Activated T-helper 17 cell treated with anti-CD3 and anti-CD28 coated beads, Interleukin-2, amount 50 U/mL, for 72 hours (primary cell): ENCODE measurements around the gene LLGL2. TPM values are rescaled to one million over a fixed set of nuclear protein-coding genes. Genes with fewer than 3 reads are reported as not detected.
A peak's percentile ranks its signal among the peaks of the same experiment; 100 is the strongest.
"Not testable (repeated sequence)": the region's sequence is repeated elsewhere in the genome, so short reads cannot be mapped to it uniquely, and the experiment has no call there.

Experiments
- ATAC-seq: fragments of 150-1000 bp; cut with Tn5 transposase; replicated peaks from 2 replicates; pipeline ENCODE4 v1.10.0; 2021; ENCODE audit warnings: mild to moderate bottlenecking, moderate library complexity
- H3K27ac Mint-ChIP-seq: one replicate; pipeline ENCODE4 v1.8.0; 2022; ENCODE audit warnings: mixed read lengths
- H3K27me3 Mint-ChIP-seq: one replicate; pipeline ENCODE4 v1.8.0; 2022; ENCODE audit warnings: mixed read lengths
- H3K36me3 Mint-ChIP-seq: one replicate; pipeline ENCODE4 v1.8.0; 2022; ENCODE audit warnings: low read depth, mild to moderate bottlenecking, mixed read lengths
- H3K4me1 Mint-ChIP-seq: one replicate; pipeline ENCODE4 v1.8.0; 2022; ENCODE audit warnings: mixed read lengths
- H3K4me3 Mint-ChIP-seq: one replicate; pipeline ENCODE4 v1.8.0; 2022; ENCODE audit warnings: mild to moderate bottlenecking, mixed read lengths
- H3K9me3 Mint-ChIP-seq: one replicate; pipeline ENCODE4 v1.8.0; 2022; ENCODE audit warnings: mixed read lengths
- total RNA-seq, 2 donors: library from RNA; stranded (reverse); gene quantifications; one replicate each; pipeline ENCODE4 v1.2.3, GENCODE V29; 2022

The LLGL2 gene
- 10 to 100 TPM; 16.7 to 24.1 TPM for total RNA-seq

DNA sequence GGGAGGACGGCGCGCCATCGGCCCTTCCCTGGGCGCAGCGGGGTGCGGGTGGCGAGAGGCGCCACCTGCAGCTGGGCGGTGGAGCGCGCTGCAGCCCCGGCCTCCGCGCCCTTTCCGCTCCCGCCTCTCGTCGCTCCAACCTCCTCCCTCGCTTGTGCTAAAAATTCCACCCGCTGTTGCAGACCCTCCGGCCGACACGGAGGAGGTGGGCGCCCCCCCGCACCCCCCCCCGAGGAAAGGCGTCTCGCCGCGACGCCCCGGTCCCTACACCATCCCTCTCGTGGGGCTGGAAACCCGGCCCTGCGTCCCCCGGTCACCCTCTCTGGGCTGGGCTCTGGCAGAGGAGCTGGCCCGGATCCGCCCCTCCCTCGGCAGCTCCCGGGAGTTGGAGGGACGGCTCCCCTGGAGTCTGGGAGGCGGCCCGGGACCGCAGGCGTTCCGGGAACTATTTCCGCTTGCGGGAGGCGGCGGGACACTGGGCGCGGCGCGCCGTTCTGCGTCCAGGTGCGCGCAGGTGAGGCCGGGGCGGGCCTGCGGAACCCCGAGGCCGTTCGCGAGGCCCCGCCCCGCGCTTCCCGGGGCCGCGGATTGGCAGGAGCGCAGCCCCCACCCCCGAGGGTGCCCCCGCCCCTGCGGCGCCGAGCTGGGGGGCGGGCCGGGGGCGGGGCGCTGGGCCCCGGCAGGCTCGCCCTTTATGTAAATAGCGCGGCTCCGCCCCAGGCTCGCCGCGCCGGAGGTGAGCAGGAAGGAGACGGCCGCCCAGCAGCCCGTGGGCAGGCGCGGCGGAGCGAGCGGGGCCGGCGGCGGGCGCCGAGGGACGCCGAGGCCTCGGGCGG is at the start of gene LLGL2:
TSS of gene LLGL2 (plus strand) at position 728 of the 836 bp plus-strand sequence. CDS start 17,730 bp downstream, outside the sequence.
- H3K9me3 Mint-ChIP-seq: no peaks in the 10 kb centered on the region
- no peaks in the 10 kb centered on the region for H3K27me3 Mint-ChIP-seq
- peak within 1 kb of the TSS; percentile 77 for H3K4me3 Mint-ChIP-seq
- H3K4me1 Mint-ChIP-seq: no peaks in the 10 kb centered on the region
- ATAC-seq: peak; percentile 94
- peaks cover 24% of the 10 kb centered on the region for H3K36me3 Mint-ChIP-seq
- no peak within 1 kb of the TSS for H3K27ac Mint-ChIP-seq

DNA sequence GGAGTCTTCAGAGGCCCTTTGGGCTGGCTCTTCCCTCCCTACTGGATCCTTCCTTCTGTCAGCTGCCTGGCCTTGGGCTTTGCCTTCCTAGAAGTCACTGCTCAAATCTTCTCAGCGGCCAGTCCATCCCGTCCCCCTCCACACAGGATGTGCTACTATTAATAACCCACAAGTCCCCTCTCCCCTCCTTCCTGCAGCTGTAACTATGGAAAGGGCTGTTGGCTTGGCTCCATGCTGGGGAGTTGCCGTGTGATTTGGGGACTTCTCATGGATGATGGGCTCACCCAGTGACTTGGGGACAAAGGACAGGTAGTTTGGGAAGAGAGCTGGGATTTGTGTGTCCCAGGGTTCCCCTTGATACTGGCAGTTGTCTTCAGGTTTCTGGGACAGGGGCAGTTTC is 49.6 kb upstream of the LLGL2 start:
- H3K27ac Mint-ChIP-seq: no peak overlapping the region
- no peak for ATAC-seq
- no peaks in the 10 kb centered on the region for H3K27me3 Mint-ChIP-seq
- no peaks in the 10 kb centered on the region for H3K9me3 Mint-ChIP-seq
- H3K4me3 Mint-ChIP-seq: no peak overlapping the region
- peaks cover 8% of the 10 kb centered on the region for H3K36me3 Mint-ChIP-seq
- peaks cover 5% of the 10 kb centered on the region for H3K4me1 Mint-ChIP-seq

- no peaks in the 10 kb centered on the region for H3K27me3 Mint-ChIP-seq
- no peak overlapping the region for H3K4me3 Mint-ChIP-seq
- H3K4me1 Mint-ChIP-seq: peaks cover 5% of the 10 kb centered on the region
- ATAC-seq: no peak
- no peaks in the 10 kb centered on the region for H3K9me3 Mint-ChIP-seq
- H3K36me3 Mint-ChIP-seq: peaks cover 8% of the 10 kb centered on the region
- peak overlapping the region; percentile 18 for H3K27ac Mint-ChIP-seq
Measured at GRCh38 chr17:75476271-75476671, 49.2 kb upstream of the LLGL2 start.

DNA sequence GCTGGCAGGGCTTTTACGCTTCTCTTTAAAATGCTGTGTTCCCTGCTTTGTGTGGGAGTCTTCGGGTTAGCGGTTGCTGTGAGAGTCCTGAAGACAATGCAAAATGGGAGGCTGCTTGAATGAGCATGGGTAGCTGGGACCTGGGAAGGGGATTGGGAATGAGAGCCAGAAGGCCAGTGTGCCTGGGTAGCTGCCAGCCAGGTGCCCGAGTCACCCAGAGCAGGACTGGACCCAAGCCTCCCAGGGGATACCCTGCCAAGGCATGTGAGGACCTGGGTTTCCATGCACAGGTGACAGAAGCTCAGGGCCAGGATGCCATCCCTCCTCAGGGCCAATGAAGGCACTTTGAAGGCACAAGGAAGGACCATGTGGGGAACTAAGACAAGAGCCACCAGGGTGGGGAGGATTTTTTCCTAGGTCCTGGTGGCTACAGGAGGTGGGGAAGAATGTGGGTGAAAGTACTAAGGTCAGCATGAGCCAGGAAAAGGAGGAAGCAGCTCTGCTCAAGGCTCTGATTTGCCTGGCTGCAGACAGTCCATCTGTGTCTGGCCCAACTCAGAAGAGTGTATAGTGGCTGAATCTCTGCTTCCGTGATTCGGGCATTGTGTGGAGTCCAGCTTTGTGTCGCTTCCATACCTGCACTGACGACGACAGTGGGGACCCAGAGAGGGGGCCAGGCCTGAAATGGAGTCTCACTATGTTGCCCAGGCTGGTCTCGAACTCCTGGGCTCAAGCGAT is 48.6 kb upstream of the LLGL2 start:
- H3K9me3 Mint-ChIP-seq: no peaks in the 10 kb centered on the region
- peaks cover 5% of the 10 kb centered on the region for H3K4me1 Mint-ChIP-seq
- no peaks in the 10 kb centered on the region for H3K27me3 Mint-ChIP-seq
- H3K27ac Mint-ChIP-seq: peak overlapping the region; percentile 18
- peaks cover 8% of the 10 kb centered on the region for H3K36me3 Mint-ChIP-seq
- no peak overlapping the region for H3K4me3 Mint-ChIP-seq
- no peak for ATAC-seq

- not testable (repeated sequence) for H3K4me3 Mint-ChIP-seq, H3K27me3 Mint-ChIP-seq, H3K4me1 Mint-ChIP-seq, H3K9me3 Mint-ChIP-seq, H3K36me3 Mint-ChIP-seq, ATAC-seq, H3K27ac Mint-ChIP-seq
Measured at GRCh38 chr17:75477490-75477862, 48.0 kb upstream of the LLGL2 start.

DNA sequence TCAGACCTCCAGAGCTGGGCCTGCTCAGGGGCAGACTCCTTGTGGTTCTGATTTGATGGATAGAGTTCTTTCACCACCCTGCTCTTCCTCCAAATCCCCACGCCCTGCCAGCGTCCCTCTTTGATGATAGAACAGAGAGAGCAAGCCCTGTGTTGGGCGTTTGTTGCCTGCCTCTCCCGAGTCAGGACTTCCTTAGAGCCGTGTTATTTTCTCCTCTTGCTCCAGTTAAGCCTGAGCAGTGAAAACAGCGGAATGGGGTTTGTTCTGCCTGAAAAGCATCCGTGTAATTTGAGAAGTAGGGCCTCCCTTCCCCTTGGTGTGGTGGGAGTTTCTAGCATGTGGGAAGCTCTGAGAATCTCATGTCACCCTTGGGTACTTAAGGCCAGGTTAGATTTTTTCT is 47.0 kb upstream of the LLGL2 start:
- no peaks in the 10 kb centered on the region for H3K36me3 Mint-ChIP-seq
- H3K4me3 Mint-ChIP-seq: no peak overlapping the region
- ATAC-seq: no peak
- peaks cover 5% of the 10 kb centered on the region for H3K4me1 Mint-ChIP-seq
- H3K27me3 Mint-ChIP-seq: no peaks in the 10 kb centered on the region
- H3K9me3 Mint-ChIP-seq: no peaks in the 10 kb centered on the region
- H3K27ac Mint-ChIP-seq: no peak overlapping the region

DNA sequence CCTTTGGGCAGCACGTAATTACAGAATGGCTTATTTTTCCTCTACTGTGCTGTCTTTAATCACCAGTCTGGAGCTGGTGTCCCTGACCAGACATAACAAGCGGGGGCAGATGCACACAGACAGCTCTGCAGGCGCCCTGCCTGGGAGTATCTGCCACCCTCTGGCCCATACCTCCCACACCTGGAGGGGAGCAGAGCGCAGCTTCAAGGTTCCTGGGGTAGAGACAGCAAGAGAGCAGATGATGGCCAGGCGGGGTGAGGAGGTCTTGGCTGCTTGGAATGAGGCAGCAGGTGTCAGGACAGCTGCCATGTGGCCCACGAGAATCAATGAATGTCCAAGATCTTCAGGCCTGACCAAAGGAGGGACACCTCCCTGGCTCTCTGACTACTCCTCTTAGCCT is 45.2 kb upstream of the LLGL2 start:
- Mint-ChIP-seq H3K36me3 (no peaks in the 10 kb centered on the region), H3K27me3 (no peaks in the 10 kb centered on the region), H3K27ac (peak overlapping the region; percentile 66), H3K4me1 (peaks cover 5% of the 10 kb centered on the region), H3K9me3 (no peaks in the 10 kb centered on the region), H3K4me3 (no peak overlapping the region)
- no peak for ATAC-seq

- H3K36me3 Mint-ChIP-seq: no peaks in the 10 kb centered on the region
- peak overlapping the region; percentile 66 for H3K27ac Mint-ChIP-seq
- H3K4me3 Mint-ChIP-seq: no peak overlapping the region
- H3K27me3 Mint-ChIP-seq: no peaks in the 10 kb centered on the region
- peaks cover 6% of the 10 kb centered on the region for H3K4me1 Mint-ChIP-seq
- H3K9me3 Mint-ChIP-seq: no peaks in the 10 kb centered on the region
- no peak for ATAC-seq
Measured at GRCh38 chr17:75481194-75482068, 44.1 kb upstream of the LLGL2 start.

DNA sequence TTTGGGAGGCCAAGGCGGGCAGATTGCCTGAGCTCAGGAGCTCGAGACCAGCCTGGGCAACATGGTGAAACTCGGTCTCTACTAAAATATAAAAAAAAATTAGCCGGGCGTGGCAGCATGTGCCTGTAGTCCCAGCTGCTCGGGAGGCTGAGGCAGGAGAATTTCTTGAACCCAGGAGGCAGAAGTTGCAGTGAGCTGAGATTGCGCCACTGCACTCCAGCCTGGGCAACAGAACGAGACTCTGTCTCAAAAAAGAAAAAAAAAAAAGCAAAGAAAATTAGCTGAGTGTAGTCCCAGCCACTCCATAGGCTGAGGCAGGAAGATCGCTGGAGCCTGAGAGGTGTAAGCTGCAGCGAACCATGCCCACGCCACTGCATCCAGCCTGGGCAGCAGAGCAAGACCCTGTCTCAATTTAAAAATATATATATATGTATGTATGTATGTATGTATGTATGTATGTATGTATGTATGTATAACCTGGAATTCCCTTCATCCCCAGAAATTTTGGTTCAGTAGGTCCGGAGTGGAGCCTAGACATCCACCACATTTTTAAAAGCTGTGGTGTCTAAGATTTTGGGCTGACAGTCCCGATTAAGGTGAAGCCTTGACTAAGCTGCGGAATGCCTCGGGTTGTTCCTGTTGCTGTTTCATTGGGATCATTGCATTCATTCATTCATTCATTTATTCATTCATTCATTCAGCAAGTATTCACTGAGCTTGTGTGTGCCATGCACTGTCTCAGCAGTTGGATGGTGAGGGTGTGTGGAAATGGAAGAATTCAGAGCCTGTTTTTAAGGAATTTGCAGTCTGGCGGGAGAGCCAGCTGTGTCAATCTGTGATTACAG is 43.2 kb upstream of the LLGL2 start:
- H3K27ac Mint-ChIP-seq: peak overlapping the region; percentile 31
- peaks cover 7% of the 10 kb centered on the region for H3K4me1 Mint-ChIP-seq
- no peak overlapping the region for H3K4me3 Mint-ChIP-seq
- no peak for ATAC-seq
- no peaks in the 10 kb centered on the region for H3K9me3 Mint-ChIP-seq
- H3K27me3 Mint-ChIP-seq: no peaks in the 10 kb centered on the region
- no peaks in the 10 kb centered on the region for H3K36me3 Mint-ChIP-seq

- no peak for ATAC-seq
- no peak overlapping the region for H3K27ac Mint-ChIP-seq
- H3K9me3 Mint-ChIP-seq: no peaks in the 10 kb centered on the region
Measured at GRCh38 chr17:75485688-75486087, 39.8 kb upstream of the LLGL2 start.

DNA sequence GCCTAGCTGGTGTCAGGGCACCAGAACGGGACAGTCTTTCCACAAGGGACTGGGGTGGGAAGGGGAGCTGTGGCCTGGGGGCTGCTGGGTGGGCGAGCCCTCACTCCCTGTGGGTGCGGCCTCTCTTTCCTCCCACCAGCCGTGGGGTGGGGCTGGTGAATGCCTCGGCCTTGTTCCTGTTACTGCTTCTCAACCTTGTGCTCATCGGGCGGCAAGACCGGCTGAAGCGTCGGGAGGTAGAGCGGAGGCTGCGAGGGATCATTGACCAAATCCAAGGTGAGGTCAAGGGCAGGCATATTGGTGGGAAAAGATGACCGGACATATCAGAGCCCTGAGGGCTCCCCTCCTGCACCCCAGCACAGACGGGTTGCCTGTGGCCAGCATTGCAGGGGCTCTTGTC is 39.3 kb upstream of the LLGL2 start:
- no peak overlapping the region for H3K4me3 Mint-ChIP-seq
- no peaks in the 10 kb centered on the region for H3K9me3 Mint-ChIP-seq
- no peak for ATAC-seq
- H3K27ac Mint-ChIP-seq: peak overlapping the region; percentile 97
- no peaks in the 10 kb centered on the region for H3K27me3 Mint-ChIP-seq
- peaks cover 12% of the 10 kb centered on the region for H3K4me1 Mint-ChIP-seq
- H3K36me3 Mint-ChIP-seq: no peaks in the 10 kb centered on the region

More at GRCh38 chr17:75485688-75486087, 39.8 kb upstream of the LLGL2 start:
- no peaks in the 10 kb centered on the region for H3K27me3 Mint-ChIP-seq
- no peak overlapping the region for H3K4me3 Mint-ChIP-seq
- peaks cover 12% of the 10 kb centered on the region for H3K4me1 Mint-ChIP-seq
- no peaks in the 10 kb centered on the region for H3K36me3 Mint-ChIP-seq

DNA sequence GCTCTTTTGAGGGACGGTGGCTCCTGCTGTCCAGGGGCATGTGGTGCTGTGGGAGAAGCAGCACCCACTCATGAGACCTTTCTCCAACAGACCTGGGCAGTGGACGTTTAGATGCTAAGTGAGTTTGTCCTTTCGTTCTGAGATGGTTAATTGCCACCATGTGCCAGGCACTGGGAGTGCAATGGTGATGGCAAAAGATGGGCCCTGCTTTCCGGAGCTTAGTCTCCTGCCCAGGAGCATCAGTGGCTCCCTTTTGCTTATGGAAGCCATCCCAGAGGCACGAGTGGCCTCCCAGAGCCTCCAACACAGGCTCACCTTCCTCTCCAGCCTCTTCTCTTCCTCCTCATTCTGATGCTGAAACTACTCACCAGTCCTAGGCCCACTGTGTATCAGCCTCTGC is 38.5 kb upstream of the LLGL2 start:
- Mint-ChIP-seq H3K4me1 (peaks cover 12% of the 10 kb centered on the region), H3K27ac (peak overlapping the region; percentile 97), H3K36me3 (no peaks in the 10 kb centered on the region), H3K4me3 (peak overlapping the region; percentile 76), H3K27me3 (no peaks in the 10 kb centered on the region), H3K9me3 (no peaks in the 10 kb centered on the region)
- peak; percentile 16 for ATAC-seq

DNA sequence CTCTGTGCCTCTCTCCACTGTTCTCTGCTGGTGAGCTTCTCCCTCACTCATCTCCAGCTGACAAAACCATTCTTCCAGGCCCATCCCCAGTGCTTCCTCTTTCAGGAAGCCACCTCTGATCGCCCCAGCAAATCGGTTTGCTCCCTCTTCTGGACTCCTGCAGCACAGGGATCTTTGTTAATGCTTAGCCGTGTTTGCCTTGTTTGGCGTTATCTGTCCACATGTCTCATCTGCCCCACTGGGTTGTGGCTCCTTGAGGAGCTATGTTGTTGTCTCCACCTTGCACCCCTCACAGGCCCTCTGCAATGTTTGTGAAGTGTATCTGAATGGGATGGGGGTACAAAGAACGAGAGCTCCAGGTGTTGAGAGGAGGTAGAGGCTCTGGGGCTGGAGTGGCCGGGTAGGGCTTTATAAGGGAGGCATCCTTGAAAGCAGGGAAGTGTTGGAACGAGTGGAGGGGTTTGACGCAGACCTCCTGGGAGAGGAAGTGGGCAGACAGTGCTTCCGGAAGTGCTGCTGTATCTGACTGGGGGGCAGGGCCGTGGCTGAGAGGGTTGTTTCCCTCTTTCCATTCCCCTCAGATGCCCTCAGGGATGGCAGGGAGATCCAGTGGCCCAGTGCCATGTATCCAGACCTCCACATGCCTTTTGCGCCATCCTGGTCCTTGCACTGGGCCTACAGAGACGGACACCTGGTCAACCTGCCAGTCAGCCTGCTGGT is 38.0 kb upstream of the LLGL2 start:
- ATAC-seq: peak; percentile 80
- Mint-ChIP-seq H3K36me3 (peaks cover 1% of the 10 kb centered on the region), H3K27me3 (no peaks in the 10 kb centered on the region), H3K4me3 (peak overlapping the region; percentile 76), H3K9me3 (no peaks in the 10 kb centered on the region), H3K4me1 (peaks cover 12% of the 10 kb centered on the region), H3K27ac (peak overlapping the region; percentile 97)
